BJ (cell line): Measurements from ENCODE around the gene CACNA1G. TPM values are rescaled to one million over a fixed set of nuclear protein-coding genes. Genes with fewer than 3 reads are reported as not detected.

ENCODE experiments used
- CTCF ChIA-PET: fragments of 350-600 bp; formaldehyde crosslinking; extraction: SDS; loops from one replicate; lab custom pipeline; 2021; ENCODE audit warnings: antibody characterized with exemption, inconsistent platforms; lab: Yijun Ruan, JAX
- POLR2A ChIA-PET: fragments of 300-600 bp; sonication (Branson Sonifier 250); formaldehyde crosslinking; extraction: SDS; loops from one replicate; lab custom pipeline; 2021; ENCODE audit warnings: antibody characterized with exemption; lab: Charles Lee
- DNase-seq: peaks from one replicate; pipeline ENCODE4 v3.0.0-alpha.2; 2011; ENCODE audit warnings: low read depth
- H3K27me3 ChIP-seq: 2 replicates; pipeline ENCODE4 v1.6.0; 2011; ENCODE audit warnings: low read length; ENCODE audit not compliant: control insufficient read depth, insufficient read depth
- H3K36me3 ChIP-seq: 2 replicates; pipeline ENCODE4 v1.5.1; 2011; ENCODE audit warnings: low read length; ENCODE audit not compliant: control insufficient read depth, insufficient read depth
- H3K4me3 ChIP-seq: 2 replicates; pipeline ENCODE4 v1.5.1; 2011; ENCODE audit warnings: low read depth, mild to moderate bottlenecking, control low read depth, low read length
- CTCF ChIP-seq: IDR thresholded peaks from 2 replicates; pipeline ENCODE4 v1.5.1; 2011; ENCODE audit warnings: low read depth, mild to moderate bottlenecking, control low read depth, inconsistent platforms, low read length, moderate library complexity; ENCODE audit not compliant: insufficient read depth
- polyA plus RNA-seq: library from polyadenylated mRNA; depleted of rRNA; stranded (reverse); fragments of >200 nt; gene quantifications from 2 replicates; pipeline ENCODE4 v1.2.3, GENCODE V29; 2011

The CACNA1G gene
- polyA plus RNA-seq, 1 experiment = 0.02 TPM

GRCh38 chr17:50580646-50581045 lies 20.1 kb downstream of the CACNA1G start:
- ChIA-PET CTCF (no interaction called here), POLR2A (interaction anchor here (0.6 kb wide), 1 partner anchor 46 kb away, joined by 3 read pairs; no protein-coding TSS in a partner anchor)
- H3K36me3 ChIP-seq = no peaks in the 10 kb centered on the region
- H3K27me3 ChIP-seq = peaks cover 19% of the 10 kb centered on the region
- DNase-seq = no peak
- no peak for TF ChIP-seq CTCF
- no peak overlapping the region for H3K4me3 ChIP-seq

- TF ChIP-seq CTCF = no peak
- ChIA-PET POLR2A (no interaction called here), CTCF (no interaction called here)
- H3K27me3 ChIP-seq = peaks cover 19% of the 10 kb centered on the region
- H3K4me3 ChIP-seq = no peak overlapping the region
- DNase-seq = no peak
- H3K36me3 ChIP-seq = no peaks in the 10 kb centered on the region
These were observed 20.8 kb downstream of the CACNA1G start for GRCh38 chr17:50581316-50581715.

- H3K27me3 ChIP-seq = peaks cover 28% of the 10 kb centered on the region
- H3K36me3 ChIP-seq = no peaks in the 10 kb centered on the region
- TF ChIP-seq CTCF = no peak
- no peak overlapping the region for H3K4me3 ChIP-seq
- ChIA-PET POLR2A (no interaction called here), CTCF (interaction anchor here (1.1 kb wide), 1 partner anchor 18 kb away, joined by 3 read pairs; no protein-coding TSS in a partner anchor)
- DNase-seq = no peak
These were observed 22.2 kb downstream of the CACNA1G start for GRCh38 chr17:50582741-50583140.

- peaks cover 26% of the 10 kb centered on the region for H3K27me3 ChIP-seq
- TF ChIP-seq CTCF = no peak
- H3K4me3 ChIP-seq = no peak overlapping the region
- no peak for DNase-seq
- H3K36me3 ChIP-seq = no peaks in the 10 kb centered on the region
- CTCF ChIA-PET = interaction anchor here (1.1 kb wide), 1 partner anchor 19 kb away, joined by 3 read pairs; no protein-coding TSS in a partner anchor
- POLR2A ChIA-PET = no interaction called here
These were observed 23.1 kb downstream of the CACNA1G start for GRCh38 chr17:50583641-50584040.

- CTCF ChIA-PET = no interaction called here
These were observed 23.6 kb downstream of the CACNA1G start for GRCh38 chr17:50584116-50584515.

More at GRCh38 chr17:50584116-50584515, 23.6 kb downstream of the CACNA1G start:
- Histone ChIP-seq H3K36me3 (no peaks in the 10 kb centered on the region), H3K4me3 (no peak overlapping the region), H3K27me3 (peaks cover 25% of the 10 kb centered on the region)
- no peak for TF ChIP-seq CTCF
- no peak for DNase-seq
- POLR2A ChIA-PET = no interaction called here
